Activated T-cell treated with anti-CD3 and anti-CD28 coated beads, Interleukin-2, amount 50 U/mL, for 72 hours (primary cell): ENCODE measurements around the gene LRRIQ3. TPM values are rescaled to one million over a fixed set of nuclear protein-coding genes. Genes with fewer than 3 reads are reported as not detected.

Experiments
- ATAC-seq, 2 donors: fragments of 150-1000 bp; cut with Tn5 transposase; replicated peaks in 1 of 2; 2 replicates each; pipeline ENCODE4 v1.10.0; 2021; ENCODE audit warnings: moderate library complexity in 2 of 2, mild to moderate bottlenecking in 1 of 2
- DNase-seq, 2 donors: peaks; one replicate each; pipeline ENCODE4 v3.0.0; 2021 to 2022; ENCODE audit warnings: mixed read lengths in 1 of 2
- H3K27ac Mint-ChIP-seq: one replicate; pipeline ENCODE4 v1.8.0; 2022; ENCODE audit warnings: mild to moderate bottlenecking, moderate library complexity, mixed read lengths
- H3K27me3 Mint-ChIP-seq: one replicate; pipeline ENCODE4 v1.8.0; 2022; ENCODE audit warnings: low read depth, mixed read lengths
- H3K36me3 Mint-ChIP-seq, 2 donors: one replicate each; pipeline ENCODE4 v1.8.0; 2022; ENCODE audit warnings: mixed read lengths in 2 of 2, mild to moderate bottlenecking in 1 of 2; ENCODE audit not compliant: insufficient read depth in 2 of 2
- H3K4me1 Mint-ChIP-seq: one replicate; pipeline ENCODE4 v1.8.0; 2022; ENCODE audit warnings: low read depth, mixed read lengths
- H3K4me3 Mint-ChIP-seq, 2 donors: one replicate each; pipeline ENCODE4 v1.8.0; 2022; ENCODE audit warnings: mild to moderate bottlenecking in 2 of 2, mixed read lengths in 2 of 2, moderate library complexity in 2 of 2
- H3K9me3 Mint-ChIP-seq, 2 donors: one replicate each; pipeline ENCODE4 v1.8.0; 2022; ENCODE audit warnings: mixed read lengths in 2 of 2
- total RNA-seq, 2 donors: library from RNA; stranded (reverse); gene quantifications; one replicate each; pipeline ENCODE4 v1.2.3, GENCODE V29; 2022

Gene LRRIQ3
- total RNA-seq, 2 donors from 2014 or later = 0.82 to 2.3 TPM

GRCh38 chr1:74057719-74058118 lies 140.3 kb downstream of the LRRIQ3 start:
- H3K9me3 Mint-ChIP-seq = peaks cover 5 to 7% of the 10 kb centered on the region in 2 donors
- H3K27me3 Mint-ChIP-seq = no peaks in the 10 kb centered on the region
- no peak overlapping the region for H3K4me3 Mint-ChIP-seq
- H3K27ac Mint-ChIP-seq = no peak overlapping the region
- H3K36me3 Mint-ChIP-seq = no peaks in the 10 kb centered on the region
- no peaks in the 10 kb centered on the region for H3K4me1 Mint-ChIP-seq
- DNase-seq = no peak
- ATAC-seq = no peak

DNA sequence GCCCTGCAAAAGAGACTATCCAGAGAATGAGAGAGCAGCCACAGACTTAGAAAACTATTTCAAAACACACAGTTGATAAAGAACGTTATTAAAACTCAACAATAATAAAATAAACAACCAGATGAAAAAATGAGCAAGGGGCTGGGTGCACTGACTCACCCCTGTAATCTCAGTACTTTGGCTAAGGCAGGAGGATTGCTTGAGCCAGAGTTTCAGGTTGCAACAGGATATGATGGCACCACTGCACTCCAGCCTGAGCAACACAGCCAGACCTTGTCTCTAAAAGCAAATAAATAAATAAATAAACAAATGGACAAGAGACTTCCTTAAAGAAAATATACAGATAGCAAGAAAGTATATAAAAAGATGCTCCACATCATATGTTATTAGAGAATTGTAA lies 144.6 kb downstream of the LRRIQ3 start:
- H3K36me3 Mint-ChIP-seq = no peaks in the 10 kb centered on the region
- DNase-seq (no peak), ATAC-seq (no peak)
- no peak overlapping the region for H3K27ac Mint-ChIP-seq
- no peak overlapping the region for H3K4me3 Mint-ChIP-seq
- no peaks in the 10 kb centered on the region for H3K27me3 Mint-ChIP-seq
- no peaks in the 10 kb centered on the region for H3K4me1 Mint-ChIP-seq
- no peaks in the 10 kb centered on the region for H3K9me3 Mint-ChIP-seq

- no peak overlapping the region for H3K4me3 Mint-ChIP-seq
- ATAC-seq (no peak), DNase-seq (no peak)
- H3K9me3 Mint-ChIP-seq = peaks cover 1 to 3% of the 10 kb centered on the region in 2 donors
- no peaks in the 10 kb centered on the region for H3K4me1 Mint-ChIP-seq
- no peaks in the 10 kb centered on the region for H3K36me3 Mint-ChIP-seq
- no peaks in the 10 kb centered on the region for H3K27me3 Mint-ChIP-seq
- no peak overlapping the region for H3K27ac Mint-ChIP-seq
These were observed 147.6 kb downstream of the LRRIQ3 start for GRCh38 chr1:74050386-74050785.

- DNase-seq (no peak), ATAC-seq (no peak)
- Mint-ChIP-seq H3K4me3 (no peak overlapping the region), H3K27me3 (no peaks in the 10 kb centered on the region), H3K4me1 (no peaks in the 10 kb centered on the region), H3K9me3 (peaks cover 9 to 20% of the 10 kb centered on the region in 2 donors), H3K27ac (no peak overlapping the region), H3K36me3 (peaks cover 3% of the 10 kb centered on the region in 2 donors)
These were observed 159.9 kb downstream of the LRRIQ3 start for GRCh38 chr1:74038042-74038441.

DNA sequence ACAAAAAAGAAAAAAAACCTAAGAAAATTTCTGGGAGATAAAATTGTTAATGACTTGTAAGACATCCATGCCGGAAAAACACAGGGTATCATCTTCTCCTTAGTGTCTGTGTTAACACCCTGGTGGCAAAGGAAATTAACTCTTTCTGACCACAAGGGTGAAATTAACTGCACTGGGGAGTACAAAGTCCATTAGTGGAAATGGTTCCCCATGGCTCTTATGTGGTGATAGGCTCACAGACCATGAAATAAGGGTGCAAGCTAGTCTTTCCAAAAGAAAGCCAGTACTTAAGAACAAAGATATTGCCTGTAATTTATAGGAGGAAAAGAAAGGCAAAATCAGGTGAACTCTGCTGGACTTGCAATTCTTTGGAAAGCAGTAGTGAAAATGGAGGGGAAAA lies 185.4 kb downstream of the LRRIQ3 start:
- Mint-ChIP-seq H3K27me3 (no peaks in the 10 kb centered on the region), H3K27ac (no peak overlapping the region)
- ATAC-seq = no peak

GRCh38 chr1:74011736-74012135 lies 186.2 kb downstream of the LRRIQ3 start:
- DNase-seq = no peak
- Mint-ChIP-seq H3K27me3 (no peaks in the 10 kb centered on the region), H3K4me1 (no peaks in the 10 kb centered on the region), H3K9me3 (peaks cover 1 to 4% of the 10 kb centered on the region in 2 donors), H3K27ac (no peak overlapping the region), H3K36me3 (no peaks in the 10 kb centered on the region), H3K4me3 (no peak overlapping the region)
- no peak for ATAC-seq

More for the DNA sequence above, 185.4 kb downstream of the LRRIQ3 start:
- no peak for DNase-seq
- Mint-ChIP-seq H3K36me3 (no peaks in the 10 kb centered on the region), H3K4me3 (no peak overlapping the region), H3K4me1 (no peaks in the 10 kb centered on the region), H3K9me3 (peaks cover 1 to 4% of the 10 kb centered on the region in 2 donors)

- ATAC-seq (no peak), DNase-seq (no peak)
- Mint-ChIP-seq H3K36me3 (no peaks in the 10 kb centered on the region), H3K27me3 (no peaks in the 10 kb centered on the region), H3K4me1 (no peaks in the 10 kb centered on the region), H3K4me3 (peak overlapping the region; percentile 38 to 81), H3K27ac (no peak overlapping the region), H3K9me3 (peaks cover 0 to 1% of the 10 kb centered on the region in 2 donors)
These were observed 187.8 kb downstream of the LRRIQ3 start for GRCh38 chr1:74010206-74010605.

DNA sequence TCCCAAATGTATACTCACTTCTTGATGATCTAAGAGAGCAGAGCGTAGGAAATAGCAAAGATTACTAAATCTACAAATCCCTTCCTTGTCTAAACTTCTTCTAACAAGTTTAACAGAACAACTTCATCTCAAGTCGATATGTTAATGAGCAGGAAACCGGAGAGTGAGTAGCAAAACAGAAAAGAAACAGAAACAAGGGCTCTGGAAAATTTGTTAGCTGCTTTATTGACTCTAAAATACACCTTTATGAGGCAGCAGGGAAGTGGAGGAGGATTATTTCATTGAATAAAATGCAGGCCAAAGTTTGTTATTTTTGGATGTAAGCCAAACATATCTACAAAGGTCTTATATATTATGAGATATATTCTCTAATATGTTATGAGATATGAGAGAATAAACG lies 192.4 kb downstream of the LRRIQ3 start:
- H3K4me3 Mint-ChIP-seq = no peak overlapping the region
- no peak overlapping the region for H3K27ac Mint-ChIP-seq
- no peaks in the 10 kb centered on the region for H3K27me3 Mint-ChIP-seq
- H3K4me1 Mint-ChIP-seq = no peaks in the 10 kb centered on the region
- no peak for ATAC-seq
- no peaks in the 10 kb centered on the region for H3K36me3 Mint-ChIP-seq
- H3K9me3 Mint-ChIP-seq = peaks cover 0 to 1% of the 10 kb centered on the region in 2 donors
- DNase-seq = no peak

DNA sequence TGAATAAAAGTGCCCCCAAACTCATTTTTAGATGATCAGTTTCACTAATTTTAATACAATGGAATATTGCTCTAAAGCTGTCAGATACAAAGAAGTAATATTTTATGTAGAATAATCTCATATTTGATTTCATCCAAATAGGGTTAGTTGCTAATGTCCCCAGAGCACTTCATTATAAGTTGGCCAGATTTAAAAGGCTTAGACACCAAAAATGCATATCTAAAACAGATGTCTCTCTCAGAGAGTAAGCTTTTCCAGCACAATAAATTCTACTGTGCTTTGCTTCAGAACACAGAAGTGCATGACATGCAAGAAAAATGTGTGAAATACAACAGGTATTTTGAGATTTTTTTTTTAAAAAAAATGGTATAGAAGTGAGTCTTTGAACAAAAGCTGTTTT lies 194.2 kb downstream of the LRRIQ3 start:
- H3K27ac Mint-ChIP-seq = no peak overlapping the region
- peaks cover 0 to 1% of the 10 kb centered on the region in 2 donors for H3K9me3 Mint-ChIP-seq
- no peaks in the 10 kb centered on the region for H3K4me1 Mint-ChIP-seq
- ATAC-seq (no peak), DNase-seq (no peak)
- no peaks in the 10 kb centered on the region for H3K36me3 Mint-ChIP-seq
- no peaks in the 10 kb centered on the region for H3K27me3 Mint-ChIP-seq
- H3K4me3 Mint-ChIP-seq = no peak overlapping the region

DNA sequence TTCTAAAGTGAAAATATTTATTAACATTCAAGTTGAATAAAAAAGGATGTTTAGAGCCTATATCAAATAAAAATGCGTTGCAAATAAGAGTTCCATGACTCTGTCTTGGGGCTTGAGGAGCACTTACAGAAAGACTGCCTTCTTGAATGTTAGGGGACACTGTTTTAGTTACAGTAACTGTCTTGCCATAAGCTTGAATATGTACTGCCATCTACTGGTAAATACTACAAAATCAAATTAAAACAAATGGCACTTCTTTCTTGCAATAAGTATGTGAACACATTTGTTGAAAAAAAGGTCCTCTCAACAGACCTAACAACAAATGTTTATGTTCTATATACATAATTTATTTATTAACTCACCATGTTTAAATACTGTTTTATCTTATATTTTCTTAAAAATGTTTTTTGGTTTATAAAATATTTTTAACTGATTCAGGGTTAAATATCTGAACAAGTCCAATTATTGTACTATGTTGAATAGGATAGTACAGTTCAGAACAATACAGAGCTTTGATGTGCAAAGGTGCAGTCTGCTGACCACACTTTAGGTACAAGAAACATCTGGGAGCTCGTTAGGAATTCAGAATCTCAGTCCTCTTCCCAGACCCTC lies 199.5 kb downstream of the LRRIQ3 start:
- Mint-ChIP-seq H3K4me3 (no peak overlapping the region), H3K27me3 (no peaks in the 10 kb centered on the region), H3K9me3 (no peaks in the 10 kb centered on the region), H3K4me1 (no peaks in the 10 kb centered on the region), H3K27ac (no peak overlapping the region), H3K36me3 (no peaks in the 10 kb centered on the region)
- DNase-seq (no peak), ATAC-seq (no peak)

GRCh38 chr1:73980324-73981040 lies 217.5 kb downstream of the LRRIQ3 start:
- no peak overlapping the region for H3K4me3 Mint-ChIP-seq
- H3K36me3 Mint-ChIP-seq = no peaks in the 10 kb centered on the region
- no peak overlapping the region for H3K27ac Mint-ChIP-seq
- ATAC-seq (no peak), DNase-seq (no peak)
- H3K9me3 Mint-ChIP-seq = peaks cover 2 to 4% of the 10 kb centered on the region in 2 donors
- no peaks in the 10 kb centered on the region for H3K4me1 Mint-ChIP-seq
- no peaks in the 10 kb centered on the region for H3K27me3 Mint-ChIP-seq

DNA sequence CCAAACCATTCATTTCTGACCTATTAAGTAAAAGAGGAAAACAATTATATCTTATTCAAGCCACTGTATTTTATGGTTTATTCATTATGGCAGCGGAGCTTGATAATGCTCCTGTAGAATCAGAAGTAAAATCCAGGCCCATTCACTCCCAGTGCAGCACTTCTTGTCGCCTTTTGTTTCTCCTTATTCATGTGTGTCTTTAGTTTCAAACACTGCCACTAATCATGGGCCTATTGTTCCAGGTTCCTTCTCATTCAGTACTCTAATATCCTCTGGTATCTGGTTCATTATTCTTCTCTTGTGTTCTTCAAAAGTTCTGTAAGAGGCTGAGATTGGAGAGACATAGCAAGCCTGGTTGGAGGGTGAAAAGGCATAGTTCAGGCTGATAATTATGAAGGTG lies 218.3 kb downstream of the LRRIQ3 start:
- Mint-ChIP-seq H3K4me1 (no peaks in the 10 kb centered on the region), H3K9me3 (peaks cover 2 to 4% of the 10 kb centered on the region in 2 donors), H3K27me3 (no peaks in the 10 kb centered on the region), H3K4me3 (no peak overlapping the region), H3K27ac (no peak overlapping the region), H3K36me3 (no peaks in the 10 kb centered on the region)
- ATAC-seq (no peak), DNase-seq (no peak)

DNA sequence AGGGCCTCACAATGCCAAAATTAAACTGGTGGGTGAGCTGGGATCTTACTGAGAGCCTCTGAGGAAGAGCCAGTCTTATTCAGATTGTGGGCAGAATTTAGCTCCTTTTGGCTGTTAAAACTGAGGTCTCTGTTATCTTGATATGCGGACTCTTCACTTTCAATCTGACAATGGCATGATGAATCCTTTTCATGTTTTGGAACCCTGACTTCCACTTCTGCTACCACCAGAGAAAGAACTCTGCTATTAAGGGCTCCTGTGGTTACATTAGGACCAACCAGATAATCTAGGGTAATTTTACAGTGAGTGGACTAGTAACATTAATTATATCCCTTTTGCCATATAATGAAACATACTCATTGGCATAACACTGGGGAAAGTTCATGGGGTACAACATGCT lies 219.0 kb downstream of the LRRIQ3 start:
- H3K9me3 Mint-ChIP-seq = peaks cover 2 to 4% of the 10 kb centered on the region in 2 donors
- no peak overlapping the region for H3K4me3 Mint-ChIP-seq
- no peaks in the 10 kb centered on the region for H3K36me3 Mint-ChIP-seq
- no peak overlapping the region for H3K27ac Mint-ChIP-seq
- H3K4me1 Mint-ChIP-seq = no peaks in the 10 kb centered on the region
- H3K27me3 Mint-ChIP-seq = no peaks in the 10 kb centered on the region
- ATAC-seq (no peak), DNase-seq (no peak)
